ENCODE data around the gene EVX1. TPM values are rescaled to one million over a fixed set of nuclear protein-coding genes. Genes with fewer than 3 reads are reported as not detected.

The EVX1 gene
- total RNA-seq, 6 experiments from 2014 or later = not detected

- no peaks in the 10 kb centered on the region for H3K36me3 Mint-ChIP-seq (ENCODE audit: low read depth)
- DNase-seq = no peak
- peaks cover 5% of the 10 kb centered on the region for H3K4me1 Mint-ChIP-seq (ENCODE audit: low read depth)
- no peak for TF ChIP-seq CTCF (IDR thresholded peaks at IDR 0.05)
- peaks cover 87% of the 10 kb centered on the region for H3K27me3 Mint-ChIP-seq (ENCODE audit: insufficient read depth)
- no peak overlapping the region for H3K4me3 Mint-ChIP-seq
- peaks cover 5% of the 10 kb centered on the region; the same call in 1 of the 2 replicates for H3K9me3 Mint-ChIP-seq
- H3K27ac Mint-ChIP-seq = no peak overlapping the region
Observed at GRCh38 chr7:27245798-27246691, 3.4 kb downstream of the EVX1 start.

- Mint-ChIP-seq H3K36me3 (ENCODE audit: low read depth) (no peaks in the 10 kb centered on the region), H3K27me3 (ENCODE audit: insufficient read depth) (peaks cover 83% of the 10 kb centered on the region), H3K27ac (no peak overlapping the region), H3K9me3 (peaks cover 7% of the 10 kb centered on the region; the same call in 1 of the 2 replicates), H3K4me3 (no peak overlapping the region), H3K4me1 (ENCODE audit: low read depth) (peaks cover 5% of the 10 kb centered on the region)
- TF ChIP-seq CTCF (IDR thresholded peaks at IDR 0.05) = no peak
- DNase-seq = no peak
Observed at GRCh38 chr7:27247000-27247399, 4.4 kb downstream of the EVX1 start.

GRCh38 chr7:27247452-27248426, 5.1 kb downstream of the EVX1 start:
- no peak for DNase-seq
- peaks cover 5% of the 10 kb centered on the region for H3K4me1 Mint-ChIP-seq (ENCODE audit: low read depth)
- H3K36me3 Mint-ChIP-seq (ENCODE audit: low read depth) = no peaks in the 10 kb centered on the region
- H3K27me3 Mint-ChIP-seq (ENCODE audit: insufficient read depth) = peaks cover 83% of the 10 kb centered on the region
- H3K9me3 Mint-ChIP-seq = peaks cover 11% of the 10 kb centered on the region; the same call in 1 of the 2 replicates
- no peak overlapping the region for H3K27ac Mint-ChIP-seq
- TF ChIP-seq CTCF (IDR thresholded peaks at IDR 0.05) = no peak
- no peak overlapping the region for H3K4me3 Mint-ChIP-seq

DNA sequence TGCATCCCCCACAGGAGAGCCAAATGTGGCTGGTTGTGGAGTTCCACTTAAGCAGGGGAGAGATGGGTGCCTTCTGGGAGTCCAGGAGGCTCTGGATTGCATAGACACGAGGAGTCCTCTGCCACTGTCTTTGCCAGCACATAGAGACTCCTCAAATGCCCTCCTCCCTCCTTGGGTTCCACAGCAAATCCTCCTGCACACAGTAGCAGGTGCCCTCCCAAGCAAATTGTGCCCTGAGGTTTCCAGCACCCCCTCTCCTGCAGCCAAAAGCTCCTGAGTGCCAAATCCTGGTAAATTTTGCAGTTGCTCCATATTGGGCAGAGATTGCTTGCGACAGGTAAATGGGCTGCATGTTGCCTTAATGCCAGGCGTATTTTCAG, 5.8 kb downstream of the EVX1 start:
- H3K36me3 Mint-ChIP-seq (ENCODE audit: low read depth) = no peaks in the 10 kb centered on the region
- peaks cover 83% of the 10 kb centered on the region for H3K27me3 Mint-ChIP-seq (ENCODE audit: insufficient read depth)
- no peak for DNase-seq
- peaks cover 3% of the 10 kb centered on the region for H3K4me1 Mint-ChIP-seq (ENCODE audit: low read depth)
- no peak overlapping the region for H3K4me3 Mint-ChIP-seq
- peaks cover 11% of the 10 kb centered on the region; the same call in 1 of the 2 replicates for H3K9me3 Mint-ChIP-seq
- TF ChIP-seq CTCF (IDR thresholded peaks at IDR 0.05) = no peak
- no peak overlapping the region for H3K27ac Mint-ChIP-seq

DNA sequence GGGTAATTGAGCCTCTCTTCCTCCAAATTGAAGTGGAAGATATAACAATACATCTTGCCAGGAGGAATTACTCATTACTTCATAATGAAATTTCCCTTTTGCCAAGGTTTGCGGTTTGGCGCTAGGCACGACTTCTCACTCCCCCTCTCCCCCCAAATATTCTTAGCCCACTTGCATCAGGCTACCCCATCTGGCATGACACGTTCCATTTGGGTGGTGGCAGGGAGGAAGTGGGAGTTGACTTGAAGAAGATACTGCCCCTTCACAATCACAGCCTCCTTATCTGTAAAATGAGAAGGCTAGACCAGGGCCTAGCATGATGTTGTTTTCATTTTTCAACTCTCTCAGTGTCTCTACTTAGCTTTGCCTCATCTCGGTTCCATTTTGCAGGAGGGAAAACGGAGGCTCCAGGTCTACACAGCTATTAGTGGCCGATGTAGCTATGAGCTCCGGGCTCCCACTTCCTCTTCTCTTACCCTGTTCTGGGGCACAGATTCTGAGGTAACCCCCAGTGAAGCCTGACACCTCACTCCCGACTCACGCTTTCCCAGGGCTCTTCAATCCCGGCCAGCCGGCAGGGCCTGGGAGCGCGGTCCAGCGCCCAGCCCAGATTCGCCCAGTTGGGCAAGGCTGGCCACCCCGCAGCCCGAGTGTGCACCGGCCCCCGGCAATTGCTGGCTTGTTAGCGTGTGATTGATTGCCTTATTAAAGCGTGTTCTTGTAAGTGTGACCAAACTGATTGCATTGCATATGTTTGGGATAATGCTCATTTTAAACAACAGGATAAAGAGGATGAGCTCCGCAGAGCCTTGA, 6.5 kb downstream of the EVX1 start:
- DNase-seq = no peak
- no peaks in the 10 kb centered on the region for H3K36me3 Mint-ChIP-seq (ENCODE audit: low read depth)
- peaks cover 76% of the 10 kb centered on the region for H3K27me3 Mint-ChIP-seq (ENCODE audit: insufficient read depth)
- H3K4me1 Mint-ChIP-seq (ENCODE audit: low read depth) = no peaks in the 10 kb centered on the region
- no peak overlapping the region for H3K27ac Mint-ChIP-seq
- no peak overlapping the region for H3K4me3 Mint-ChIP-seq
- no peak for TF ChIP-seq CTCF (IDR thresholded peaks at IDR 0.05)
- peaks cover 11% of the 10 kb centered on the region; the same call in 1 of the 2 replicates for H3K9me3 Mint-ChIP-seq
